Fibroblast of lung (primary cell): ENCODE measurements around the gene KRTAP21-3.

Experiments
- CTCF ChIP-seq, 2 donors: IDR thresholded peaks in 1 of 2; conservative IDR thresholded peaks in 1 of 2; 1 replicate in 1 of 2; 2 replicates in 1 of 2; pipeline ENCODE4 v1.5.1; 2011 to 2012; ENCODE audit warnings: low read length in 2 of 2, control low read depth in 1 of 2, inconsistent platforms in 1 of 2, low read depth in 1 of 2, mild to moderate bottlenecking in 1 of 2
- EZH2 ChIP-seq: IDR thresholded peaks from 2 replicates; pipeline ENCODE4 v1.5.1; 2012; ENCODE audit warnings: low read length, control low read depth, mild to moderate bottlenecking; ENCODE audit errors: missing control alignments

DNA sequence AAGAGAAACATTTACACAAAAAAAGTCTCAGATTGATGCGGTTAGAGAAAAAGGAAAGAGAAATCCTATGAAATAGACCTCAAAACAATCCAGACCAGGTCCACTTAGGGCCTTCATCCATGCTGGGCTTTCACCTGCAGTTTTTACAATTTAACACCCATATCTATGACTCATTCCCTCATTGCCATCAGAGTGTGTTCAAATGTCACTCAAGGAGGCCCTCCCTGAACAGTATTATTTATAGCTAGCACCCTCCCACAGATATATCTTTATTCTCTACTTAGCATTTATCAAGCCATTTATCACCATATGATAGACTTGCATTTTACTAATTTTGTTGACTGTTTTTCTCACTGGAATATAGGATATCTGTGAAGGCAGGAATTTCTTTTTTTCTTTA is 824 bp upstream of the KRTAP21-3 start:
- no peak for TF ChIP-seq EZH2
- no peak for TF ChIP-seq CTCF (conservative IDR thresholded peaks at IDR 0.05 in 1 of 2, IDR thresholded peaks at IDR 0.05 in 1 of 2; ENCODE audit: low read depth in 1 of 2, low read length in 2 of 2)
